Activated CD8-positive, alpha-beta memory T cell treated with anti-CD3 and anti-CD28 coated beads for 24 hours (primary cell): ENCODE data around the gene BBOX1.
"Not testable (repeated sequence)": the region's sequence is repeated elsewhere in the genome, so short reads cannot be mapped to it uniquely, and the experiment has no call there.

Experiments
- DNase-seq: peaks from one replicate; pipeline ENCODE4 v3.0.0-alpha.2; 2020

Gene BBOX1

DNA sequence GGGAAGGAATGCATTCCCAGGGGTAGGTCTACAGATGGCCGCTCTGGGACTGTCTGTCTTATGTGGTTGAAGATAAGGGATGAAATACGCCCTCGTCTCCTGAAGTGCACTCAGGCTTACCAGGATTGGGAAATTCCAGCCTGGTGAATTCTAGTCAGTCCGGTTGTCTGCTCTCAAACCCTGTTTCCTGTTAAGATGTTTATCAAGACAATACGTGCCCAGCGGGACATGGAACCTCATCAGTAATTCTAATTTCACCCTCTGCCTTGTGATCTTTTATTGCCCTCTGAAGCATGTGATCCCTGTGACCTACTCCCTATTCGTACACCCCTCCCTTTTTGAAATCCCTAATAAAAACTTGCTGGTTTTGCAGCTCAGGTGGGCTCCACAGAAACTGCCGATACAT, 95.3 kb downstream of the BBOX1 start:
- not testable (repeated sequence) for DNase-seq

GRCh38 chr11:27138716-27139115, 98.1 kb downstream of the BBOX1 start:
- DNase-seq = no peak

DNA sequence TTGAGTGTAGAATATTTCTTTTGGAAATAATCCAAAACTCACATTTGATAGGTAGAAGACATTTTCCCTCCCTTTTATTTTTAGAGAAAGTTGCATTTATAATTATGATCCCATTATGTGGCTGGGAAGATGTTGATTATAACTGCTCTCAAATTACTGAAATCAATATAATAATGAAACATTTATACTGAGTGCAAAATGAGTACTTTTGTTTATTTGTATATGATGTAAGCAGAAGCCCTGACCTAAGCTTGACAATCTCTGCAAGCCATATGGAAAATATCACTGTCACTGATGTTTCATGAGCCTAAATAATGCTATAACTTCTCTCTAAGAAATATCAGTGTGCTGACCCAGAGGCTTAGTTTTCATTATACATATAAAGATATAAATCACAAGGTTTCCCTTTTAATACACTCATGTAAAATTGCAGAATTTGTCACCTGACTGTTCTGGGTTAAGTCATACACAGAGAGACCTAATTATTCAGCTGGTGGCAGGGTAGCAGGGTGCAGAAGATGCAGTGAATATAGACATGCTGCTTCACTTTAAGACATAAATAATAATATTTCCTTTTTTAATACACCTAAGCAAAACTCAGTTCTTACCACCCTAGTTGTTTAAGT, 99.2 kb downstream of the BBOX1 start:
- no peak for DNase-seq

- DNase-seq = no peak
These were observed 101.0 kb downstream of the BBOX1 start for GRCh38 chr11:27141576-27141975.

GRCh38 chr11:27147916-27148315, 107.3 kb downstream of the BBOX1 start:
- DNase-seq = no peak

DNA sequence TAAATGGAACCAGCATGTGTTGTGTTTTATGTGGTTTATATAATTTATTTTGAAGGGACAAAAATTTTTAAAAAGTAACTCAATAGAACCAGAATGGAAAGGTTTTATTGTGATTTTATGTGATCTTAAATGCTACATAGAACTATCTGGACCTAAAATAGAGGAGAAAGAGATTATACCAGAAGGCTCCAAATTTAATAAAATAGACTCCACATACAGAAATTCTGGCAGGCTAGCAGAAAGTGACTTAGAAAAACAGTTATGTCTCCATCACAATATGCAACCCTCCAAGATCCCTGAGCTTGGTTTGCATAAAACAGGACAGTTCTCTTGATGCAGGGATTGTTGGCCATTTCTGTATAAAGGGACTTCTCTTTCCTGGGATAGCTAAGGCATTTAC, 107.9 kb downstream of the BBOX1 start:
- no peak for DNase-seq

- DNase-seq = no peak
These were observed 109.5 kb downstream of the BBOX1 start for GRCh38 chr11:27150098-27150497.

DNA sequence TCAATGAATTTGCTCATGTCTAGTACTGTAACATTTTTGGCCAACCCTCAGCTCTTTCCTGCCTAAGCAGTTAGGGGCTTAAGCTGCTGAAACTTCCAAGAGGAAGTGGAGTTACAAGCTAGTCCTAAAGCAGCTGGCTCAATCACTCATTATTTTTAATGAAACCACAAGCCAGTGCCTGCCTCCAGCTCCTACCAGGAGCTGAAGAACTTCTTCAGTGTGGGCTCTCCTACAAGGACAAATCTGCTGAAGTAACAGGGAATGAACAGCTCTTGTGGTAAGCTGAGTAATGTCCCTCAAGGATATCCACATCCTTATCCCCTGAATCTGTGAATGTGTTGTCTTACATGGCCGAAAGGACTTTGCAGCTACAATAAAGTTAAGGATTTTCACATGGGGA, 112.5 kb downstream of the BBOX1 start:
- no peak for DNase-seq

GRCh38 chr11:27158456-27159334, 118.1 kb downstream of the BBOX1 start:
- DNase-seq = no peak

- no peak for DNase-seq
These were observed 118.7 kb downstream of the BBOX1 start for GRCh38 chr11:27159335-27159679.

DNA sequence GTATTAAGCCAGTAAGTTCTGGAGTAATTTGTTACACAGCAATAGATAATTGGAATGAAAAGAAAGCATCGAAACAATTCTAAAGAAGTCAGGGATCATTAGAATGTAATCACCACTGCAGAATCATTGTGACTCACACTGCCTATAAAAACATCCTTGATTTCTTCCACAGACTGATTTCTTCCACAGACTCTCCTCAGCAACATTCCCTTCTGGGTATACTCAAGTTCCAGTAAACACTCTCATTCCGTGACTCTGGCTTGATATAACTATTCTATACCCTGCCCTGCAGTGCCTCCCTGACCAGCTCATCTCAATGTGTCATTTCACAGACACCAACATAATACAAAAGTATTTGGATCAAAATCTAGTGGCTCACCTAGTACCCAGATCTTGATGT, 120.5 kb downstream of the BBOX1 start:
- no peak for DNase-seq

DNA sequence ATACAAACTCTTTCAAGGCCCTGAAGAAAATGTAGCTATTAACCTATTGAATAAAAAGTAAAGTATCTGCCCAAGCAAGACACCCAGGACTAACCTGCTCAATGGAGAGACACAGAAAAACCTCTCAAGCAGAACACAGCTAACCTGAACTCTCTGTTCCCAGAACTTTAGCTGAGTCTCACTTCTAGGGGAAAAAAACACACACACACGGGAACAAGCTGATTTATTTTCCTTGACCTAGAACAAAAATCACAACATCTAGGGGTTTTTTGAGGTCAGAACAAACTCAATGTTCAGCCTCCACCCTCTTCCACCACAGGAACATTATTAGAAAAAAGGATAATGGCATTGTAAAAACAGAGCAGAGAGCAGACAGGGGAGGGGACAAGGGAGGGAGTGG, 121.6 kb downstream of the BBOX1 start:
- DNase-seq = no peak

GRCh38 chr11:27166130-27166529, 125.5 kb downstream of the BBOX1 start:
- DNase-seq = no peak

GRCh38 chr11:27171376-27171958, 130.9 kb downstream of the BBOX1 start:
- no peak for DNase-seq

DNA sequence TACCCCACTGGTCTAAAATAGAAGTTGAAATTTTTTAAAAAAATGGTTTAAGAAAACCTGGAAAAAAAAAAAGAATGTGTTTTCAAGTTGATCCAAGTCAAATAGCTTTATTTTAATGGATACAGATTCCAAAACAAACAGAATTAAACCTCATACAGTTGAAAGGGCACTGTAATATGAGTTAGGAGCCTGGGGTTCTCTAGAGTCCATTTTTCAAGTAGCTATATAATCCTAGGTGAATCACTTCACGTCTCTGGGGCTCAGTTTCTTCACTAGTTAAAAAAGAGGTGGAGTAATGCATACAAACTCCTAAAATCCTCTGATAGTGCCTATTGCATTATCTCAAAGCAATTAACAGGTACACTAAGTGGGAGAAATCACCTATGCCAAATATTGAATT, 132.9 kb downstream of the BBOX1 start:
- DNase-seq = no peak

DNA sequence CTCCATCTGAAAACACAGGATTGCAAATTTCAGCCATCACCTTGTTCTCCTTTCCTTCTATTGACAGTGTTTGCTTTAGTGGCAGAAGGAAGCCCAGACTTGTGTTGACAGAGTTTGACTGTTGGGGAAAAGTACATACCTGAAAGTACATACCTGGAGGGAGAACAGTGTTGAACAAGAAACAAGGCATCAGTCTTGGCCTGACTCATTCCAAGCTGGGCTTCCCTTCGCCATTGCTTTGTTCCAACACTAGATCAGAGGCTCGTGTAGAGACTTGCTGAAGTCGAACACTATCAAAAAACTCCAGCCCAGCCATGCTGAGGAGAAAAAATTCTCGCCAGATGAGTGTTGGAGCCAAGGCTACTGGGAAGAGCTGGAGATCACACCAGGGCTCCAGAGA, 133.4 kb downstream of the BBOX1 start:
- DNase-seq = no peak

GRCh38 chr11:27174672-27175210, 134.1 kb downstream of the BBOX1 start:
- no peak for DNase-seq

DNA sequence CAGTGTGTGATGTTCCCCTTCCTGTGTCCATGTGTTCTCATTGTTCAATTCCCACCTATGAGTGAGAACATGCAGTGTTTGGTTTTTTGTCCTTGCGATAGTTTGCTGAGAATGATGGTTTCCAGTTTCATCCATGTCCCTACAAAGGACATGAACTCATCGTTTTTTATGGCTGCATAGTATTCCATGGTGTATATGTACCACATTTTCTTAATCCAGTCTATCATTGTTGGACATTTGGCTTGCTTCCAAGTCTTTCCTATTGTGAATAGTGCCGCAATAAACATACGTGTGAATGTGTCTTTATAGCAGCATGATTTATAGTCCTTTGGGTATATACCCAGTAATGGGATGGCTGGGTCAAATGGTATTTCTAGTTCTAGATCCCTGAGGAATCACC, 134.9 kb downstream of the BBOX1 start:
- DNase-seq = not testable (repeated sequence)
